ENCODE data around the gene SH2D4B.

DNA sequence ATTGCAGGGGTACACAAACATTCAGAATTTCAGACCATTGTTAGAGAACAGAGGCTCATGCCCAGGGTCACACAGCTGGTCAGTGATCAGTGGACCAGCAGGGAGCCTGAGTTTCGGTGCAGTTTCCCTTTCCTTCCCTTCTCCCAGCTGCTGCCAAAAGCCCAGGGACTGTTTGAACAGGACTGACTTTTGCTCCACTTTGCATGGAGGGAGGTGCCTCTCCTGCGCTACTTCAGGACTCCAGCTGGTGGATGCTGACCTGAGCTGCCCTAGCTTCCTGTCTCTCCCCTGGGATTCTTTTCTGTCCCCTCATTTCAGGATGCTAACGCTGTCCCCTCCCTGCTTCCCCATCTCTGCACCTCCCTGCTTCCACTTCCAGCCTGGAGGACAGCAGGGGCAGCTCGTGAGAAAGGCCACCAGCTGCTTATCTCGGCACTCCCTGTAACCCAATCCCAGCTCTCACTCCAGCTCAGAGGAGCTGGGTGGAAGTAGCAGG lies 14.5 kb downstream of the SH2D4B start:
- TF ChIP-seq, protein P1, sequence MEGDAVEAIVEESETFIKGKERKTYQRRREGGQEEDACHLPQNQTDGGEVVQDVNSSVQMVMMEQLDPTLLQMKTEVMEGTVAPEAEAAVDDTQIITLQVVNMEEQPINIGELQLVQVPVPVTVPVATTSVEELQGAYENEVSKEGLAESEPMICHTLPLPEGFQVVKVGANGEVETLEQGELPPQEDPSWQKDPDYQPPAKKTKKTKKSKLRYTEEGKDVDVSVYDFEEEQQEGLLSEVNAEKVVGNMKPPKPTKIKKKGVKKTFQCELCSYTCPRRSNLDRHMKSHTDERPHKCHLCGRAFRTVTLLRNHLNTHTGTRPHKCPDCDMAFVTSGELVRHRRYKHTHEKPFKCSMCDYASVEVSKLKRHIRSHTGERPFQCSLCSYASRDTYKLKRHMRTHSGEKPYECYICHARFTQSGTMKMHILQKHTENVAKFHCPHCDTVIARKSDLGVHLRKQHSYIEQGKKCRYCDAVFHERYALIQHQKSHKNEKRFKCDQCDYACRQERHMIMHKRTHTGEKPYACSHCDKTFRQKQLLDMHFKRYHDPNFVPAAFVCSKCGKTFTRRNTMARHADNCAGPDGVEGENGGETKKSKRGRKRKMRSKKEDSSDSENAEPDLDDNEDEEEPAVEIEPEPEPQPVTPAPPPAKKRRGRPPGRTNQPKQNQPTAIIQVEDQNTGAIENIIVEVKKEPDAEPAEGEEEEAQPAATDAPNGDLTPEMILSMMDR (IDR thresholded peaks at IDR 0.05), result no peak
- no peak for TF ChIP-seq POLR2AphosphoS5 (IDR thresholded peaks at IDR 0.05)
